Mucosa of gallbladder (tissue), 1 donor: ENCODE data around the gene C7orf25. TPM values are rescaled to one million over a fixed set of nuclear protein-coding genes. Genes with fewer than 3 reads are reported as not detected.
"Not testable (repeated sequence)": the region's sequence is repeated elsewhere in the genome, so short reads cannot be mapped to it uniquely, and the experiment has no call there.

Source experiments
- DNase-seq: peaks from one replicate; pipeline ENCODE4 v3.0.0-alpha.2; 2020; ENCODE audit warnings: low spot score
- total RNA-seq: library from RNA; stranded (reverse); gene quantifications from one replicate; pipeline ENCODE4 v1.2.1, GENCODE V29; 2021
- donor health status: DM: no; HTN: no; CAD: no.

Gene C7orf25
- total RNA-seq, 1 donor from 2014 or later: 8.3 TPM

DNA sequence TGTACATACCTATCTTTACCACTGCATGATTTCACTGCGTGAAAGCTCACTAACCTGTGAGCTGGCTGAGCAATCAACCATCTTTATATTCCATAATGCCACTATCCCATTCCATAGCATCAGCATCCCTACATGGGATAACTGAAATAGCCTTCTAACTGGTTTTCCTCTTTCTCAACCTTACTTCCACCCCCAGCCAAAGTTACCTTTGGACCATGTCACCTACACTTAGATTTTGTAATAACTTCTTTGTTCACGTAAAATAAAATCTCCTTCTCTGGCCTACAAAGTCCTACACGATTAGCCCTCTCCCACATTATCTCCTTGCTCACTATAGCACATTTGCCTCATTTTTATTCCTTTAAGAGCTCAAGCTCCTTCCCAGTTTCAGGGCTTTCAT is 17.6 kb upstream of the C7orf25 start:
- DNase-seq: no peak

GRCh38 chr7:42928754-42929153 is 16.9 kb upstream of the C7orf25 start:
- no peak for DNase-seq

DNA sequence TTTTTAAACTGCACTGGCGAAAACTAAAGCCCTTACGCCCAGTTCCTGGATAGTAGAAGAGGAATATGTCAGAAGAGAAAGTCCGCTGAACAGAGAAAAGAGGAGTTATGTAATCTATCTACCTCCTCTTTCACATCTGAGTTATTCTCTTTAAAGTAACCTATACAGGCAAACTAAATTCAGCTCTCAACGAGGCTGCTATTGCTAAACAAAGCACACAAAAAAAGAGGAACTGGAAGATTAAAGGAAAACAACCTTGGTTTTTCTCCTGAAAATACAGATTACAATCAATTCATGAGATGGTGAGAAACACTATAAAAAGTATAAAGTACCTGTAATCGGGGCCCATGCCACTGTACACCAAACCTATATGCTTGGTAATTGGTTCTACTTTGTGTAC is 14.3 kb upstream of the C7orf25 start:
- no peak for DNase-seq

GRCh38 chr7:42925630-42926029 is 13.8 kb upstream of the C7orf25 start:
- DNase-seq: no peak

DNA sequence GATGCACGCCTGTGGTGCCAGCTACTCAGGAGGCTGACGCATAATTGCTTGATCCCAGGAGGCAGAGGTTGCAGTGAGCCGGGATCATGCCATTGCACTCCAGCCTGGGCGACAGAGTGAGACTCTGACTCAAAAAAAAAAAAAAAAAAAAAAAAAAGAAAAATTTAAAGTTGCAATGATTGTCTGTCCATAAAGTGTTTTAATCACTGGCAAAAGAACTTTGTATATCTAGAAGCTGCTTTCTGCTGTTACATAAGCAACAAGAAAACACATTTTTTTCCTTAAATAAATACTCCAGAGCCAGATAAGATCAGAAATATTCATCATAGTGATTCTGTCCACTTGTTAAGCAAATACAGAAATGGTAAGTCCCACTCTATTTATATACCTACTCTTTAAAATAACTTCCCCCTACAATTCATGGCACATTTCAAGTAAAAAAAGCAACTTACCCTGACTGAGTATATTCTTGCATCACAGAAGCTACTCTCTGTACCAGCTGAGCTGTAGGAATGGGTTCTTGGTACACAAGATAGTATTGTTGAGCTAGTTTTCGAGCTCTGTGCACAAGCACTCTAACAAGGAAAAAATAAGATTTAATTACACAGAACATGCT is 12.5 kb upstream of the C7orf25 start:
- no peak for DNase-seq

GRCh38 chr7:42922017-42922753 is 10.3 kb upstream of the C7orf25 start:
- no peak for DNase-seq

GRCh38 chr7:42915356-42915755 is 3.5 kb upstream of the C7orf25 start:
- no peak for DNase-seq

- DNase-seq: no peak
These were observed 2.7 kb upstream of the C7orf25 start for GRCh38 chr7:42914421-42915045.

DNA sequence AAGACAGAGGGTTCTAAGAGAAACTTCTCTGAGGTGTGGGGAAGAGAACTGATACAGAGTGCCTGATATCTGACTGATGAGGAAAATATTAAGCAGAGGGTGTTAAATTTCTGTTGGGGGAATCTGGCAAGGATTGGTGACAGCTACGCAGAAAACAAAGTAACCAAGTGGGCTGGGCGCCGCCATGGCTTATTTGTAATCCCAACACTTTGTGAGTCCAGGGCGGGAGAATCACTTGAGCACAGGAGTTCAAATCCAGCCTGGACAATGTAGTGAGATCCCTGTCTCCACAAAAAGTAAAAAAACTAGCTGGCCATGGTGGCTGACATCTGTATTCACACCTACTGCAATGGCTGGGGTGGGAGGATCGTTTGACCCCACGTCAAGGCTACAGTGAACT is 2.1 kb upstream of the C7orf25 start:
- no peak for DNase-seq

DNA sequence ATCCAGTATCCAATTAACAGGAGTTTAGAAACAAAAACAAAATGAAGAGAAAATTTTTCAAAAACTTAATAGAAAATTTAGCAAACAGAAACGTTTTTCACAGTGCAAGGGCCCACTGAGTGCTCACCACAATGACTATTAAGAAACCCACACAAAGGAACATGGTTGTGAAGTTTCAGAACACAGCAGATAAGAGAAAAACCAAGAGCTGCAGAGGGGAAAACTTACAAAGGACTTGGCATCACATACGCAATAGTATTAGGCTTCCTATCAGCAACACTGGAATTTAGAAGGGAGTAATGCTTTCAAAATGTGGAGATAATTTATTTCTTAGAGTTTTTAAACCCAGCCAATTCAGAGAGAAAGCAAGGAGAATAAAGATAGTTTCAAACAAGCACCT is 1.7 kb upstream of the C7orf25 start:
- no peak for DNase-seq

- no peak for DNase-seq
These were observed 1.6 kb downstream of the C7orf25 start for GRCh38 chr7:42910306-42910705.

DNA sequence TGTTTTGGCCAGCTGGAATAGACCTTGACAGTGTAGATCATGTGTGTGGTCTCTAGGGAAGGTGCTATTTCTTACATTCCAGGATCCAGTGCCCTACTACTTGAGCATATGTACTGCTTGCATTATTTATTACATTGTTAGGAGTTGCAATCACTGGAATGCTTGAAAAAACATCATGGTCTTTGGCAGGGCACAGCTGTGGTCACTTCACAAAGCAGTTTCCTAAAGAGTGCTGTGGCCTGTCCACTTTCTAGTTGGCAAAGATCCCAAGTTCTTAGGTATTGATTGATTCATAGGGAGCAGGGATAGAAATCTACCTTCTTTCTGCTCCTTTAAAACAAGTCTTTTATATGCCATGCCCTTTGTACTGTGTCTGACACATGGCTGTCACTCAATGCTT is 4.6 kb downstream of the C7orf25 start:
- DNase-seq: no peak

DNA sequence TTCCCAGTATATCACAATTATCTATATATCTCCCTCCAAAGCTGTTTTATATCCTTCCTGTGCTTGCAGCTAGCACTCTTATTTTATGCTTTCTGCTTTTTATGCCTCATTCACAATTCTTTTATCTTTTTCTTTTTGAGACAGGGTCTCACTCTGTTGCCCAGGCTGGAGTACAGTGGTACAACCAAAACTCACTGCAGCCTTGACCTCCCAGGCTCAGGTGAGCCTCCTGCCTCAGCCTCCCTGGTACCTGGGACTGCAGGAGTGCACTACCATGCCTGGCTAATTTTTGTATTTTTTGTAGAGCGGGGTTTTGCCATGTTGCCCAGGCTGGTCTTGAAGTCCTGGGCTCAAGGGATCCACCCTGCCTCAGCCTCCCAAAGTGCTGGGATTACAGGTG is 5.7 kb downstream of the C7orf25 start:
- no peak for DNase-seq

DNA sequence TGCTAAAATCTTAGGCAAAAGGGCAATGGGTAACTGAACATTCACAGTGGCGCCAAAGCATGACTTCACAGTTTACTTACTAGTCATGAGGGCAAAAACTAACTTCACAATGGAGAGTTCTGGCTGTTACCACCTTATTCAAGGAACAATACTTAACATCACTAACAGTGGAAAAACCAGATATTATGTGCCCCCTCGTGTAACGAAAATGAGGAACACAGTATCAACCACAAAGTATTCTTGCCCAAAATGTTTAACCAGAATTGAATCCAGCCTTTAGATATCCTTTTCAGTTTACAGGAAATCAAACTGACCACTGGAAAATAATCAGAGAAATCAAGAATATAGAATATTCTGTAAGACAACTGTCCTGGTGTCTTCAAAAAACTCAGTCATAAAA is 9.5 kb downstream of the C7orf25 start:
- DNase-seq: no peak

- DNase-seq: no peak
These were observed 11.0 kb downstream of the C7orf25 start for GRCh38 chr7:42900842-42901241.

DNA sequence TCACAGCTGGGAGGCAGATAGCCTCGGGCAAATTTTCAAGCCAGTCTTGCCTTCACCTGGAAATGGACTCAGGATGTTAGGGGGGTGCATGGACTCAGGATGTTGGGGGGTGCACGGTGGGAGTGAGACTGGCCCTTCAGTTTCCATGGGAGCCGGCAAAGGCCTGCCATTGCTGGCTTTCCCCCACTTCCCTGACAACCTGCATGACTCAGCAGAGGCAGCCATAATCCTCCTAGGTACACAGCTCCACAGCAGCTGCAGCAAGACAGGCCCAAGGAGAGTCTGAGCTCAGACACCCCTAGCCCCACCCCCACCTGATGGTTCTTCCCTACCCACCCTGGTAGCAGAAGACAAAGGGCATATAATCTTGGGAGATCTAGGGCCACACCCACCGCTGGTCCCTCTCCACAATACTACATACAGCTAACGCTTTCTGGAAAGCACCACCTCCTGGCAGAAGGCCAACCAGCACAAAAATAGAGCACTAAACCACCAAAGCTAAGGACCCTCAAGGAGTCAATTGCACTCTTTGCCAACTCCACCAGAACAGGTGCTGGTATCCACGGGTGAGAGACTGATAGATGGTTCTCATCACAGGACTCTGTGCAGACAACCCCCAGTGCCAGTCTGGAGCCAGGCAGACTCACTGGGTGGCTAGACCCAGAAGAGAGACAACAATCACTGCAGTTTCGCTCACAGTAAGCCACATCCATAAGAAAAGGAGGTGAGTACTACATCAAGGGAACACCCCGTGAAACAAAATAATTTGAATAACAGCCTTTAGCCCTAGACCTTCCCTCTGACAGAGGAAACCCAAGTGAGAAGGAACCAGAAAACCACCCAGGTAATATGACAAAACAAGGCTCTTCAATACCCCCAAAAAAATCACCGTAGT is 18.3 kb downstream of the C7orf25 start:
- no peak for DNase-seq

GRCh38 chr7:42886893-42887505 is 24.9 kb downstream of the C7orf25 start:
- no peak for DNase-seq

- DNase-seq: no peak
These were observed 25.7 kb downstream of the C7orf25 start for GRCh38 chr7:42886129-42886528.

DNA sequence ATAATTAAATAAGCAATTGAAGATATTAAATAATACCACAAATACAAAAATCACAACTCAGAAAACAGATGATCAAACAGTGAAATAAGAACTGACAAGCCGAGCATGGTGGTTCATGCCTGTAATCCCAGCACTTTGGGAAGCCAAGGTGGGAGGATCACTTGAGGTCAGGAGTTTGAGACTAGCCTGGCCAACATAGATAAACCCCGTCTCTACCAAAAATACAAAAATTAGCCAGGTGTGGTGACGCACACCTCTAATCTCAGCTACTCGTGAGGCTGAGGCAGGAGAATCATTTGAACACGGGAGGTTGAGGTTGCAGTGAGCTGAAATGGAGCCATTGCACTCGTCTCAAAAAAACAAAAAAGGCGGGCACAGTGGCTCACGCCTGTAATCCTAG is 26.7 kb downstream of the C7orf25 start:
- DNase-seq: not testable (repeated sequence)

DNA sequence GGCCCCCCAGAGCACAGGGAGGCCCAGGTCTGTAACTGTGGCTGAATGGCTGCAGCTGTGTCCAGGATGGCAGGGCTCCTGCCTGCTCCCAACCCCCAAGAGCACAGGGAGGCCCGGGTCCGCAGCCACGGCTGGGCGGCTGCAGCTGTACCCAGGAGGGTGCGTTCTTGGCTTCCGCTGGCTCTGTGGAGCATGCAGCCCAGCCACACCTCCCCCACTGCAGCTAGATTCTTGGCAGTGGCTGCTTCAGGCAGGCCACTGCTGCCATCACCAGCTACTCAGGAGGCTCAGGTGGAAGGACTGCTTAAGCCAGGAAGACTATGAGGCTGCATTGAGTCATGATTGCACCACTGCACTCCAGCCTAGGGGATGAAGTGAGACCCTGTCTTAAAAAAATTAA is 27.9 kb downstream of the C7orf25 start:
- DNase-seq: no peak

- no peak for DNase-seq
These were observed 31.5 kb downstream of the C7orf25 start for GRCh38 chr7:42880392-42880791.

GRCh38 chr7:42878303-42878702 is 33.6 kb downstream of the C7orf25 start:
- DNase-seq: no peak
